Vagina (tissue), 2 donors: ENCODE measurements around the gene TMEM43. TPM values are rescaled to one million over a fixed set of nuclear protein-coding genes. Genes with fewer than 3 reads are reported as not detected.

Source experiments
- DNase-seq, 2 donors: peaks; one replicate each; pipeline ENCODE4 v3.0.0-alpha.2; 2017; ENCODE audit errors: extremely low spot score in 2 of 2
- H3K27ac ChIP-seq: fragments of 200-600 bp; sonication (generic); one replicate; pipeline ENCODE4 v1.5.1; 2019
- H3K27me3 ChIP-seq: fragments of 200-600 bp; sonication (generic); one replicate; pipeline ENCODE4 v1.5.1; 2019
- H3K36me3 ChIP-seq, 2 donors: fragments of 200-600 bp; sonication (generic); one replicate each; pipeline ENCODE4 v1.5.1; 2017 to 2019
- H3K4me1 ChIP-seq: fragments of 200-600 bp; sonication (generic); one replicate; pipeline ENCODE4 v1.5.1; 2019
- H3K4me3 ChIP-seq, 2 donors: fragments of 200-600 bp; sonication (generic); 1 replicate in 1 of 2; 2 replicates in 1 of 2; pipeline ENCODE4 v1.5.1; 2016 to 2019
- H3K9me3 ChIP-seq: fragments of 200-600 bp; sonication (generic); one replicate; pipeline ENCODE4 v1.5.1; 2019
- POLR2A ChIP-seq, 2 donors: fragments of 450-650 bp; IDR thresholded peaks; one replicate each; pipeline ENCODE4 v1.6.1; 2017; ENCODE audit warnings: antibody characterized with exemption in 2 of 2, mild to moderate bottlenecking in 2 of 2, moderate library complexity in 2 of 2
- POLR2AphosphoS5 ChIP-seq, 2 donors: sonication (generic); formaldehyde crosslinking; IDR thresholded peaks; one replicate each; pipeline ENCODE4 v1.9.0; 2017; ENCODE audit warnings: antibody characterized with exemption in 2 of 2, mild to moderate bottlenecking in 2 of 2, low read depth in 1 of 2; ENCODE audit not compliant: insufficient read depth in 1 of 2
- intact Hi-C: fragments of 100-400 bp; cut with DNase I; formaldehyde crosslinking; loops from one replicate; pipeline ENCODE4 v1.15.1; 2023
- total RNA-seq: library from RNA; depleted of rRNA; stranded (reverse); fragments of >200 nt; gene quantifications from one replicate; pipeline ENCODE4 v1.2.3, GENCODE V29; 2016
- TF ChIP-seq, protein P1 (sequence below), 3 experiments: fragments of 450-650 bp in 2 of 3; fragments of 200-600 bp in 1 of 3; sonication (generic) in 1 of 3; IDR thresholded peaks; one replicate each; pipeline ENCODE4 v1.5.1; 2017 to 2019; ENCODE audit warnings: antibody characterized with exemption in 3 of 3, mild to moderate bottlenecking in 2 of 3, moderate library complexity in 2 of 3

The TMEM43 gene
- total RNA-seq, 1 donor from 2014 or later = 118 TPM

DNA sequence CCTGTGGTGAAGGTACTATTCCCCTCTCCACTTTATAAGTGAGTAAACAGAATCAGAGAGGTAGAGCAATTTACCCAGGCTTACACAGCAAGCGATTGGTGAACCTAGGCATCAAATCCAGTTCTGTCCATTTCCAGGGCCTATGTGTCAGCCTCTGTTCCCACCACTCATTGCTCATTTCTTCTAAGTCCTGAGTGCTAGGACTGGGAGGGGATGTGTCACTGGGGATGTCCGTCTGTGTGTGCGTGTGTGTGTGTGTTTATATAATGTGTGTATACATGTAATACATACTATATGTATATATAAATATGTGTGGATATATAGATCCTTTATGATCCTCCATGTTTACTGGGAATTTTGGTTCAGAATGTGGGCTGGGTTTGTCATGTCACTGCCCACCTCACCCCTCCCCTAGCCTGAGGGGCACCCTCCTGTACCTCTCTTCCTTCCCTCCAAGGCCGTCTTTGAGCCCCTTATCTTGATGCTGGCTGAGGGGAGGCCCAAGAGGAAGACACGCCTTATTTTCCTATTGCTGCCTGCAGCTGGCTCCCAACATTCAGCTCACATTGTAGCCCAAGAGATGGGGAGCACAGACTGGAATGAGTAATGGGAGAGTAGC is 2.1 kb downstream of the TMEM43 start:
- intact Hi-C loops = loop anchor here (5.0 kb wide), 1 partner anchor 55 kb away; no protein-coding TSS in a partner anchor
- TF ChIP-seq, protein P1, sequence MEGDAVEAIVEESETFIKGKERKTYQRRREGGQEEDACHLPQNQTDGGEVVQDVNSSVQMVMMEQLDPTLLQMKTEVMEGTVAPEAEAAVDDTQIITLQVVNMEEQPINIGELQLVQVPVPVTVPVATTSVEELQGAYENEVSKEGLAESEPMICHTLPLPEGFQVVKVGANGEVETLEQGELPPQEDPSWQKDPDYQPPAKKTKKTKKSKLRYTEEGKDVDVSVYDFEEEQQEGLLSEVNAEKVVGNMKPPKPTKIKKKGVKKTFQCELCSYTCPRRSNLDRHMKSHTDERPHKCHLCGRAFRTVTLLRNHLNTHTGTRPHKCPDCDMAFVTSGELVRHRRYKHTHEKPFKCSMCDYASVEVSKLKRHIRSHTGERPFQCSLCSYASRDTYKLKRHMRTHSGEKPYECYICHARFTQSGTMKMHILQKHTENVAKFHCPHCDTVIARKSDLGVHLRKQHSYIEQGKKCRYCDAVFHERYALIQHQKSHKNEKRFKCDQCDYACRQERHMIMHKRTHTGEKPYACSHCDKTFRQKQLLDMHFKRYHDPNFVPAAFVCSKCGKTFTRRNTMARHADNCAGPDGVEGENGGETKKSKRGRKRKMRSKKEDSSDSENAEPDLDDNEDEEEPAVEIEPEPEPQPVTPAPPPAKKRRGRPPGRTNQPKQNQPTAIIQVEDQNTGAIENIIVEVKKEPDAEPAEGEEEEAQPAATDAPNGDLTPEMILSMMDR (IDR thresholded peaks at IDR 0.05) = no peak
- TF ChIP-seq POLR2A (IDR thresholded peaks at IDR 0.05) (no peak), POLR2AphosphoS5 (IDR thresholded peaks at IDR 0.05; ENCODE audit: insufficient read depth in 1 of 2, low read depth in 1 of 2) (no peak)
- Histone ChIP-seq H3K4me1 (peaks cover 43% of the 10 kb centered on the region), H3K27me3 (no peaks in the 10 kb centered on the region), H3K9me3 (no peaks in the 10 kb centered on the region), H3K36me3 (peaks cover 0 to 26% of the 10 kb centered on the region in 2 donors), H3K4me3 (peak overlapping the region; percentile 71 to 95), H3K27ac (peak overlapping the region; percentile 94)
- DNase-seq = peak; percentile 9 to 64

DNA sequence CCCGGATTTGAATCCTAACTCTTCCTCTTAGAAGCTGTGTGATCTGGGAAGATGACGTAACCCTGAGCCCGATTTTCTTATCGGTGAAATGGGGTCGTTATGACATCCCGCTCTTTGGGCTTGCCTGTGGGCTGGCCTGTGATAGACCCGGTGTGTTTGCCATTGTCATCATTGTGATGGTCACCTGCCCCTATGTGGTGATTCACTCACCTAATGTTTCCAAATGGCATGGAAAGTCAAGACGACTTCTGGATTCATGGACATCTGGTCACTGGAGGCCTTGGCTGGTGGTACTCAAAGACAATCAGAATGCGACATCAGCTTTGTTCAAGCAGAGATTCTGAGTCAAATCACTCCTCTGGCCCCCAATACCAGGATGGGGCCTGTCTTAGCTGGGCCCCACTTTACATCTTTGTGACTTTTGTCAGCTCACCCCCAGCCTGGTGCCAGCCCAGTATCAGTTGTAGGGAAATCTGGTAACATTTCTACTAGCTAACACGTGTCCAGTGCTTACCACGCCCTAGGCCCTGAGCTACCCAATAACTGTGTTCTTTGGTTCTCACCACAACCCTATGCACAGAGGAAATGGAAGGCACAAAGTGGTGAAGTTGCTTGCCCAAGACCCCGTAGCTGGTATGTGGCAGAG is 2.8 kb downstream of the TMEM43 start:
- intact Hi-C loops = loop anchor here (5.0 kb wide), 1 partner anchor 55 kb away; no protein-coding TSS in a partner anchor

DNA sequence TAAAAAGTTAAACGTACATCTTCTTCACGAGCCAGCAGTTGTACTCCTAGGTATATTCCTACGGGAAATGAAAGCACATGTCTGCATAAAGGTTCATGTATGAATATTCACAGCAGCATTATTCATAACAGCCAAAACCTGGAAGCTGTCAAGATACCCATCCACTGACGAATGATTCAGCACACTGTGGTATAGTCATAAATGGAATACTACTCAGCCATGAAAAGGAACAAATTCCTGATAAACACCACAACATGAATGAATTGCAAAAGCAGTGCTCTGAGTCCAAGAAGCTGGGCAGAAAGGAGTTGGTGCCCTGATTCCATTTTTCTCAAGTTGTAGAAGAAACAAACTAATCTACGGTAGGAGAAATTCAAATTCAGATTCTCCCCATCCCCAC is 3.9 kb downstream of the TMEM43 start:
- Histone ChIP-seq H3K27me3 (no peaks in the 10 kb centered on the region), H3K27ac (no peak overlapping the region), H3K4me3 (no peak overlapping the region), H3K4me1 (peaks cover 30% of the 10 kb centered on the region), H3K9me3 (no peaks in the 10 kb centered on the region), H3K36me3 (peaks cover 0 to 43% of the 10 kb centered on the region in 2 donors)
- peak in 1 of 2 donors; percentile 13 for DNase-seq
- TF ChIP-seq POLR2AphosphoS5 (IDR thresholded peaks at IDR 0.05; ENCODE audit: insufficient read depth in 1 of 2, low read depth in 1 of 2) = no peak
- TF ChIP-seq, protein P1 (IDR thresholded peaks at IDR 0.05) = no peak
- intact Hi-C loops = loop anchor here (5.0 kb wide), 1 partner anchor 54 kb away; no protein-coding TSS in a partner anchor

More for the DNA sequence above, 2.8 kb downstream of the TMEM43 start:
- no peaks in the 10 kb centered on the region for H3K27me3 ChIP-seq
- H3K9me3 ChIP-seq = no peaks in the 10 kb centered on the region
- TF ChIP-seq, protein P1 (IDR thresholded peaks at IDR 0.05) = no peak
- no peak for TF ChIP-seq POLR2AphosphoS5 (IDR thresholded peaks at IDR 0.05; ENCODE audit: insufficient read depth in 1 of 2, low read depth in 1 of 2)
- TF ChIP-seq POLR2A (IDR thresholded peaks at IDR 0.05) = no peak
- peaks cover 0 to 32% of the 10 kb centered on the region in 2 donors for H3K36me3 ChIP-seq
- H3K4me1 ChIP-seq = peaks cover 41% of the 10 kb centered on the region
- H3K4me3 ChIP-seq = peak overlapping the region in 1 of 2 donors; percentile 8
- peak; percentile 77 to 82 for DNase-seq
- H3K27ac ChIP-seq = no peak overlapping the region

DNA sequence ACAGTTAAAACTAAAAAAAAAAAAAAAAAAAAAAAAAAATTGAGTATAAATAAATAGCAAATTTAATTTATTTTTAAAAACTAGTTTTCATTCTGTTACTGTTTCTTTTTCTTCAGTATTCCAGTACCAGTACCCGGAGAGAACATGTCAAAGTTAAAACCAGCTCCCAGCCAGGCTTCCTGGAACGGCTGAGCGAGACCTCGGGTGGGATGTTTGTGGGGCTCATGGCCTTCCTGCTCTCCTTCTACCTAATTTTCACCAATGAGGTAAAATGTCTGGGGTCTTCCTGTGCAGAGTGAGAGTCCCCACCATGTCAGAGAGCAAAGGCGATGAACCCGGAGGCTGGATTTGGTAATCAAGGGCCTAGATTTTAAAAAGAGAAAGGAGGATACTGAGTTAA is 4.4 kb downstream of the TMEM43 start:
- H3K4me1 ChIP-seq = peaks cover 26% of the 10 kb centered on the region
- DNase-seq = no peak
- no peak overlapping the region for H3K4me3 ChIP-seq
- peaks cover 0 to 49% of the 10 kb centered on the region in 2 donors for H3K36me3 ChIP-seq
- TF ChIP-seq POLR2AphosphoS5 (IDR thresholded peaks at IDR 0.05; ENCODE audit: insufficient read depth in 1 of 2, low read depth in 1 of 2) (no peak), POLR2A (IDR thresholded peaks at IDR 0.05) (no peak)
- TF ChIP-seq, protein P1 (IDR thresholded peaks at IDR 0.05) = no peak
- no peaks in the 10 kb centered on the region for H3K9me3 ChIP-seq
- no peaks in the 10 kb centered on the region for H3K27me3 ChIP-seq
- intact Hi-C loops = loop anchor here (5.0 kb wide), 1 partner anchor 53 kb away; no protein-coding TSS in a partner anchor
- no peak overlapping the region for H3K27ac ChIP-seq
